Panc1 (cell line): Measurements from ENCODE around the gene FGGY. TPM values are rescaled to one million over a fixed set of nuclear protein-coding genes. Genes with fewer than 3 reads are reported as not detected.

Experiments used
- ATAC-seq: fragments of 200-7000 bp; cut with Tn5 transposase; 2 replicates; pipeline ENCODE4 v1.9.1; 2020; ENCODE audit warnings: mild to moderate bottlenecking, moderate library complexity
- BruUV-seq: library from RNA; stranded (reverse); fragments of 400-500 nt; replicated peaks from 2 replicates; lab custom pipeline; 2021; lab: Mats Ljungman, UMichigan
- CTCF ChIA-PET: fragments of 300-600 bp; sonication (Branson Sonifier 250); formaldehyde crosslinking; loops from one replicate; lab custom pipeline; 2022; ENCODE audit warnings: antibody characterized with exemption; lab: Charles Lee
- POLR2A ChIA-PET: fragments of 300-600 bp; sonication (Branson Sonifier 250); formaldehyde crosslinking; loops from one replicate; lab custom pipeline; 2022; ENCODE audit warnings: antibody characterized with exemption; lab: Charles Lee
- DNase-seq: peaks from one replicate; pipeline ENCODE4 v3.0.0-alpha.2; 2010; ENCODE audit warnings: low read depth, low spot score
- H3K27ac ChIP-seq: 2 replicates; pipeline ENCODE4 v1.5.1; 2011; ENCODE audit warnings: mild to moderate bottlenecking, low read length, inconsistent platforms
- H3K27me3 ChIP-seq: fragments of 200-500 bp; sonication (Bioruptor generic); 2 replicates; pipeline ENCODE4 v1.6.0; 2014; ENCODE audit warnings: low read length, inconsistent platforms; ENCODE audit not compliant: control insufficient read depth, insufficient read depth
- H3K36me3 ChIP-seq: fragments of 200-500 bp; sonication (Bioruptor generic); 2 replicates; pipeline ENCODE4 v1.5.1; 2014; ENCODE audit warnings: inconsistent platforms, mild to moderate bottlenecking, low read length, moderate library complexity; ENCODE audit not compliant: control insufficient read depth, insufficient read depth
- H3K4me1 ChIP-seq: 2 replicates; pipeline ENCODE4 v1.5.1; 2011; ENCODE audit warnings: inconsistent platforms, mild to moderate bottlenecking, low read length, moderate library complexity; ENCODE audit not compliant: control insufficient read depth, insufficient read depth
- H3K4me3 ChIP-seq, 2 experiments: 2 replicates each; pipeline ENCODE4 v1.5.1; 2011 to 2012; ENCODE audit warnings: low read depth in 2 of 2, low read length in 2 of 2, mild to moderate bottlenecking in 2 of 2, inconsistent platforms in 1 of 2, moderate library complexity in 1 of 2
- H3K9me3 ChIP-seq: fragments of 200-500 bp; sonication (Bioruptor generic); 2 replicates; pipeline ENCODE4 v1.5.1; 2014; ENCODE audit warnings: low read depth, mild to moderate bottlenecking, inconsistent platforms, low read length, moderate library complexity; ENCODE audit not compliant: control insufficient read depth, insufficient read depth
- CTCF ChIP-seq: fragments of 450-650 bp; IDR thresholded peaks from 2 replicates; pipeline ENCODE4 v1.5.1; 2017; ENCODE audit warnings: mild to moderate bottlenecking
- POLR2AphosphoS5 ChIP-seq: IDR thresholded peaks from 2 replicates; pipeline ENCODE4 v1.6.1; 2012; ENCODE audit warnings: mild to moderate bottlenecking, low read depth, low read length, moderate library complexity
- REST ChIP-seq, 2 experiments: IDR thresholded peaks; 2 replicates each; pipeline ENCODE4 v1.6.1; 2011 to 2012; ENCODE audit warnings: low read depth in 2 of 2, control low read depth in 1 of 2, low read length in 1 of 2, mild to moderate bottlenecking in 1 of 2, moderate library complexity in 1 of 2; ENCODE audit not compliant: insufficient read depth in 1 of 2
- SIN3A ChIP-seq: IDR thresholded peaks from 2 replicates; pipeline ENCODE4 v1.6.1; 2012; ENCODE audit warnings: low read depth, mild to moderate bottlenecking, low read length, moderate library complexity, borderline replicate concordance; ENCODE audit not compliant: insufficient read depth
- TCF7L2 ChIP-seq: IDR thresholded peaks from 2 replicates; pipeline ENCODE4 v1.6.1; 2011; ENCODE audit warnings: mild to moderate bottlenecking, low read depth, low read length, inconsistent platforms
- in situ Hi-C: cut with HindIII; loops from 2 replicates; pipeline ENCODE4 v1.10.0; 2016; ENCODE audit warnings: low sequenced_read_pairs, low pct_unique_long_range_greater_than_20kb
- intact Hi-C: fragments of 100-400 bp; cut with micrococcal nuclease; formaldehyde crosslinking; loops from one replicate; pipeline ENCODE4 v1.10.0; 2022; ENCODE audit not compliant: unreplicated experiment
- total RNA-seq: library from RNA; stranded (reverse); gene quantifications from one replicate; pipeline ENCODE4 v1.2.1, GENCODE V29; 2021; ENCODE audit not compliant: unreplicated experiment

Gene FGGY
- total RNA-seq, 1 experiment from 2014 or later, result 15.5 TPM

DNA sequence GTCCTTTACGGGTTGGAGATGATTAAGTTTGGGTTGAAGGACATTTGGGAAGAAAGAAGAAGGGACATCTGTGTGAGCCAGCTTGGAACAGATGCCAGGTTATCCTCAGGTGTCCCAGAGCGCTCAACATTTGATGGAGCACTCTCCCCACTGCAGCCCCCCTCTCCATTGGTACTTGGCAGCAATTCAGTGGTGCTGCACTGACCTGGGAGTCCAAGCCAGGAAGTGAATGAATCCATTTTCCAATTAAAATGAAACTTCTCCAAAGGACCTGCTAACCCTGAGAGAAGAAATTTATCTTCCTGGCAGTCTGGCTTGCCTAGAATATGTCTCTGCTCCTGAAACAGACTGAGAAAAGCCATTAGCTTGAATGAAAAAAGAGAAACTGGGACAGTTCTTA is 67.1 kb downstream of the FGGY start:
- no peaks in the 10 kb centered on the region for H3K4me1 ChIP-seq
- ChIA-PET CTCF (interaction anchor here (0.7 kb wide), 1 partner anchor 332 kb away, joined by 4 read pairs; no protein-coding TSS in a partner anchor), POLR2A (no interaction called here)
- no peaks in the 10 kb centered on the region for H3K27me3 ChIP-seq
- no TSS peak for BruUV-seq
- H3K27ac ChIP-seq, result no peak overlapping the region
- in situ Hi-C loops (no loop called here), intact Hi-C loops (no loop called here)
- no peak overlapping the region for H3K4me3 ChIP-seq
- TF ChIP-seq SIN3A, result no peak
- TF ChIP-seq CTCF, result no peak
- TF ChIP-seq TCF7L2, result no peak
- TF ChIP-seq POLR2AphosphoS5, result no peak
- no peak for TF ChIP-seq REST (IDR thresholded peaks at IDR 0.05; ENCODE audit: insufficient read depth in 1 of 2, low read depth in 2 of 2, low read length in 1 of 2)
- DNase-seq, result no peak
- ATAC-seq, result no peak
- no peaks in the 10 kb centered on the region for H3K9me3 ChIP-seq
- H3K36me3 ChIP-seq, result no peaks in the 10 kb centered on the region

GRCh38 chr1:59366346-59366745 is 69.5 kb downstream of the FGGY start:
- ChIA-PET POLR2A (no interaction called here), CTCF (no interaction called here)
- Histone ChIP-seq H3K27ac (no peak overlapping the region), H3K36me3 (no peaks in the 10 kb centered on the region), H3K4me3 (no peak overlapping the region), H3K27me3 (no peaks in the 10 kb centered on the region), H3K4me1 (no peaks in the 10 kb centered on the region), H3K9me3 (no peaks in the 10 kb centered on the region)
- no peak for ATAC-seq
- in situ Hi-C loops, result no loop called here
- BruUV-seq, result no TSS peak
- TF ChIP-seq CTCF (no peak), SIN3A (no peak), REST (IDR thresholded peaks at IDR 0.05; ENCODE audit: insufficient read depth in 1 of 2, low read depth in 2 of 2, low read length in 1 of 2) (no peak), POLR2AphosphoS5 (no peak), TCF7L2 (no peak)
- DNase-seq, result no peak
- intact Hi-C loops, result no loop called here
